ENCODE measurements around the gene ADARB1.

ADARB1 gene

GRCh38 chr21:45093035-45093532 is 18.7 kb downstream of the ADARB1 start:
- DNase-seq (ENCODE audit: low read depth in 2 of 2) = no peak

GRCh38 chr21:45094412-45094811 is 20.0 kb downstream of the ADARB1 start:
- no peak for DNase-seq (ENCODE audit: low read depth in 2 of 2)

GRCh38 chr21:45095505-45095904 is 21.1 kb downstream of the ADARB1 start:
- no peak for DNase-seq (ENCODE audit: low read depth in 2 of 2)

- DNase-seq (ENCODE audit: low read depth in 2 of 2) = no peak
Measured at GRCh38 chr21:45096217-45096616, 21.8 kb downstream of the ADARB1 start.

GRCh38 chr21:45097827-45098387 is 23.5 kb downstream of the ADARB1 start:
- DNase-seq (ENCODE audit: low read depth in 2 of 2) = no peak

- no peak for DNase-seq (ENCODE audit: low read depth in 2 of 2)
Measured at GRCh38 chr21:45098867-45099266, 24.5 kb downstream of the ADARB1 start.

- DNase-seq (ENCODE audit: low read depth in 2 of 2) = no peak
Measured at GRCh38 chr21:45099571-45099970, 25.2 kb downstream of the ADARB1 start.

GRCh38 chr21:45100866-45101265 is 26.5 kb downstream of the ADARB1 start:
- DNase-seq (ENCODE audit: low read depth in 2 of 2) = no peak

- DNase-seq (ENCODE audit: low read depth in 2 of 2) = no peak
Measured at GRCh38 chr21:45102391-45102932, 28.1 kb downstream of the ADARB1 start.

GRCh38 chr21:45103971-45104520 is 29.7 kb downstream of the ADARB1 start:
- DNase-seq (ENCODE audit: low read depth in 2 of 2) = no peak

GRCh38 chr21:45104560-45104959 is 30.2 kb downstream of the ADARB1 start:
- no peak for DNase-seq (ENCODE audit: low read depth in 2 of 2)

- DNase-seq (ENCODE audit: low read depth in 2 of 2) = no peak
Measured at GRCh38 chr21:45105906-45106485, 31.6 kb downstream of the ADARB1 start.

- DNase-seq (ENCODE audit: low read depth in 2 of 2) = no peak
Measured at GRCh38 chr21:45108034-45108790, 33.8 kb downstream of the ADARB1 start.

- DNase-seq (ENCODE audit: low read depth in 2 of 2) = no peak
Measured at GRCh38 chr21:45108808-45109781, 34.7 kb downstream of the ADARB1 start.

GRCh38 chr21:45109831-45110492 is 35.6 kb downstream of the ADARB1 start:
- no peak for DNase-seq (ENCODE audit: low read depth in 2 of 2)

GRCh38 chr21:45110873-45111624 is 36.7 kb downstream of the ADARB1 start:
- no peak for DNase-seq (ENCODE audit: low read depth in 2 of 2)

GRCh38 chr21:45111703-45112102 is 37.3 kb downstream of the ADARB1 start:
- DNase-seq (ENCODE audit: low read depth in 2 of 2) = no peak

- DNase-seq (ENCODE audit: low read depth in 2 of 2) = no peak
Measured at GRCh38 chr21:45112371-45112770, 38.0 kb downstream of the ADARB1 start.

GRCh38 chr21:45113543-45113942 is 39.2 kb downstream of the ADARB1 start:
- DNase-seq (ENCODE audit: low read depth in 2 of 2) = no peak

- DNase-seq (ENCODE audit: low read depth in 2 of 2) = no peak
Measured at GRCh38 chr21:45114072-45114471, 39.7 kb downstream of the ADARB1 start.
